HG02678 (cell line): ENCODE results near the gene SLC35E2B.
"Not testable (repeated sequence)": the region's sequence is repeated elsewhere in the genome, so short reads cannot be mapped to it uniquely, and the experiment has no call there.

Experiments
- ATAC-seq: cut with Tn5 transposase; IDR thresholded peaks from one replicate; pipeline ENCODE4 v1.9.1; 2021; ENCODE audit warnings: mild to moderate bottlenecking, moderate library complexity; ENCODE audit not compliant: unreplicated experiment

SLC35E2B gene

GRCh38 chr1:1704284-1704957 is 11.8 kb upstream of the SLC35E2B start:
- ATAC-seq: not testable (repeated sequence)

GRCh38 chr1:1703796-1704195 is 11.2 kb upstream of the SLC35E2B start:
- no peak for ATAC-seq

- not testable (repeated sequence) for ATAC-seq
Measured at GRCh38 chr1:1702506-1702905, 9.9 kb upstream of the SLC35E2B start.

GRCh38 chr1:1700557-1700956 is 8.0 kb upstream of the SLC35E2B start:
- ATAC-seq: not testable (repeated sequence)

- not testable (repeated sequence) for ATAC-seq
Measured at GRCh38 chr1:1700067-1700466, 7.5 kb upstream of the SLC35E2B start.

GRCh38 chr1:1699061-1699460 is 6.5 kb upstream of the SLC35E2B start:
- not testable (repeated sequence) for ATAC-seq

GRCh38 chr1:1697358-1698183 is 5.0 kb upstream of the SLC35E2B start:
- ATAC-seq: not testable (repeated sequence)

- not testable (repeated sequence) for ATAC-seq
Measured at GRCh38 chr1:1696431-1697357, 4.1 kb upstream of the SLC35E2B start.

GRCh38 chr1:1692324-1692713 is 276 bp downstream of the SLC35E2B start:
- ATAC-seq: peak; percentile 36

GRCh38 chr1:1691443-1691842 is 1.2 kb downstream of the SLC35E2B start:
- ATAC-seq: not testable (repeated sequence)

GRCh38 chr1:1689526-1689925 is 3.1 kb downstream of the SLC35E2B start:
- not testable (repeated sequence) for ATAC-seq

- no peak for ATAC-seq
Measured at GRCh38 chr1:1687846-1688245, 4.7 kb downstream of the SLC35E2B start.

GRCh38 chr1:1684031-1684681 is 8.4 kb downstream of the SLC35E2B start:
- ATAC-seq: no peak

GRCh38 chr1:1683104-1683905 is 9.3 kb downstream of the SLC35E2B start:
- ATAC-seq: no peak

- no peak for ATAC-seq
Measured at GRCh38 chr1:1680912-1681273, 11.7 kb downstream of the SLC35E2B start.

GRCh38 chr1:1680031-1680911 is 12.3 kb downstream of the SLC35E2B start:
- ATAC-seq: no peak

- peak; percentile 44 for ATAC-seq
Measured at GRCh38 chr1:1678581-1679380, 13.8 kb downstream of the SLC35E2B start.
